Measurements from ENCODE around the gene DYNC1LI1. TPM values are rescaled to one million over a fixed set of nuclear protein-coding genes. Genes with fewer than 3 reads are reported as not detected.

Gene DYNC1LI1
- total RNA-seq, 2 experiments from 2014 or later = 26.9 to 28.3 TPM

- Mint-ChIP-seq H3K36me3 (ENCODE audit: low read depth) (no peaks in the 10 kb centered on the region), H3K27ac (no peak overlapping the region), H3K27me3 (peaks cover 5% of the 10 kb centered on the region), H3K4me1 (peaks cover 3% of the 10 kb centered on the region), H3K4me3 (no peak overlapping the region), H3K9me3 (no peaks in the 10 kb centered on the region)
- DNase-seq = no peak
- POLR2A ChIA-PET = no interaction called here
- CTCF ChIA-PET = interaction anchor here (1.0 kb wide), 1 partner anchor 81 kb away, joined by 3 read pairs; no protein-coding TSS in a partner anchor
Measured at GRCh38 chr3:32508711-32509110, 61.9 kb downstream of the DYNC1LI1 start.

- no peak for DNase-seq
- Mint-ChIP-seq H3K4me3 (no peak overlapping the region), H3K4me1 (peaks cover 14% of the 10 kb centered on the region), H3K27ac (no peak overlapping the region), H3K9me3 (no peaks in the 10 kb centered on the region), H3K36me3 (ENCODE audit: low read depth) (peaks cover 2% of the 10 kb centered on the region), H3K27me3 (peaks cover 5% of the 10 kb centered on the region)
- ChIA-PET CTCF (interaction anchor here (1.1 kb wide), 1 partner anchor 11 kb away, joined by 4 read pairs; no protein-coding TSS in a partner anchor), POLR2A (no interaction called here)
Measured at GRCh38 chr3:32506466-32506865, 64.2 kb downstream of the DYNC1LI1 start.

- H3K36me3 Mint-ChIP-seq (ENCODE audit: low read depth) = peaks cover 10% of the 10 kb centered on the region
- peak overlapping the region; percentile 88 for H3K27ac Mint-ChIP-seq
- DNase-seq = no peak
- ChIA-PET CTCF (no interaction called here), POLR2A (interaction anchor here (0.6 kb wide), 1 partner anchor 11 kb away, joined by 4 read pairs; no protein-coding TSS in a partner anchor)
- H3K4me3 Mint-ChIP-seq = peak overlapping the region; percentile 95
- peaks cover 5% of the 10 kb centered on the region for H3K27me3 Mint-ChIP-seq
- peaks cover 38% of the 10 kb centered on the region for H3K4me1 Mint-ChIP-seq
- no peaks in the 10 kb centered on the region for H3K9me3 Mint-ChIP-seq
Measured at GRCh38 chr3:32502946-32503286, 67.7 kb downstream of the DYNC1LI1 start.

GRCh38 chr3:32502118-32502945 is 68.3 kb downstream of the DYNC1LI1 start, which contains the start of gene CMTM6:
TSS of gene CMTM6 (minus strand) at chr3:32502852. CDS start at chr3:32502745, 107 bp downstream.
- Mint-ChIP-seq H3K36me3 (ENCODE audit: low read depth) (peaks cover 12% of the 10 kb centered on the region), H3K27me3 (peaks cover 5% of the 10 kb centered on the region), H3K4me1 (peaks cover 40% of the 10 kb centered on the region), H3K27ac (peak within 1 kb of the TSS; percentile 91), H3K4me3 (peak within 1 kb of the TSS; percentile 95), H3K9me3 (no peaks in the 10 kb centered on the region)
- ChIA-PET POLR2A (interaction anchor here (0.6 kb wide), 1 partner anchor 12 kb away, joined by 4 read pairs; no protein-coding TSS in a partner anchor), CTCF (interaction anchor here (0.6 to 1.3 kb wide), 3 partner anchors 69 to 870 kb away, joined by 3 to 4 read pairs (median 3); no protein-coding TSS in a partner anchor)
- peak; percentile 79 for DNase-seq

GRCh38 chr3:32501783-32502117 is 68.9 kb downstream of the DYNC1LI1 start:
- H3K4me1 Mint-ChIP-seq = peaks cover 42% of the 10 kb centered on the region
- H3K27me3 Mint-ChIP-seq = peaks cover under 1% of the 10 kb centered on the region
- no peak for DNase-seq
- ChIA-PET POLR2A (no interaction called here), CTCF (interaction anchor here (0.6 to 1.3 kb wide), 3 partner anchors 68 to 871 kb away, joined by 3 to 4 read pairs (median 3); no protein-coding TSS in a partner anchor)
- H3K9me3 Mint-ChIP-seq = no peaks in the 10 kb centered on the region
- H3K27ac Mint-ChIP-seq = peak overlapping the region; percentile 91
- peaks cover 14% of the 10 kb centered on the region for H3K36me3 Mint-ChIP-seq (ENCODE audit: low read depth)
- H3K4me3 Mint-ChIP-seq = peak overlapping the region; percentile 95

- Mint-ChIP-seq H3K36me3 (ENCODE audit: low read depth) (peaks cover 19% of the 10 kb centered on the region), H3K27me3 (no peaks in the 10 kb centered on the region), H3K27ac (peak overlapping the region; percentile 91), H3K4me3 (peak overlapping the region; percentile 95), H3K4me1 (peaks cover 44% of the 10 kb centered on the region), H3K9me3 (no peaks in the 10 kb centered on the region)
- no peak for DNase-seq
- ChIA-PET CTCF (interaction anchor here (0.6 to 1.3 kb wide), 6 partner anchors 12 to 257 kb away, joined by 3 to 5 read pairs (median 4); no protein-coding TSS in a partner anchor), POLR2A (interaction anchor here (0.5 kb wide), 1 partner anchor 21 kb away, joined by 3 read pairs; no protein-coding TSS in a partner anchor)
Measured at GRCh38 chr3:32500880-32501782, 69.5 kb downstream of the DYNC1LI1 start.

GRCh38 chr3:32500231-32500630 is 70.4 kb downstream of the DYNC1LI1 start:
- Mint-ChIP-seq H3K4me3 (peak overlapping the region; percentile 95), H3K36me3 (ENCODE audit: low read depth) (peaks cover 24% of the 10 kb centered on the region), H3K9me3 (no peaks in the 10 kb centered on the region), H3K4me1 (peaks cover 50% of the 10 kb centered on the region), H3K27me3 (no peaks in the 10 kb centered on the region), H3K27ac (no peak overlapping the region)
- ChIA-PET POLR2A (no interaction called here), CTCF (interaction anchor here (0.6 kb wide), 1 partner anchor 329 kb away, joined by 3 read pairs; no protein-coding TSS in a partner anchor)
- DNase-seq = no peak

- Mint-ChIP-seq H3K27ac (no peak overlapping the region), H3K4me1 (peaks cover 53% of the 10 kb centered on the region), H3K36me3 (ENCODE audit: low read depth) (peaks cover 24% of the 10 kb centered on the region), H3K27me3 (no peaks in the 10 kb centered on the region), H3K4me3 (no peak overlapping the region), H3K9me3 (no peaks in the 10 kb centered on the region)
- CTCF ChIA-PET = interaction anchor here (0.6 to 1.7 kb wide), 3 partner anchors 22 to 328 kb away, joined by 3 to 4 read pairs (median 4); no protein-coding TSS in a partner anchor
- DNase-seq = no peak
- POLR2A ChIA-PET = no interaction called here
Measured at GRCh38 chr3:32499585-32499984, 71.1 kb downstream of the DYNC1LI1 start.

GRCh38 chr3:32498992-32499391 is 71.7 kb downstream of the DYNC1LI1 start:
- POLR2A ChIA-PET = no interaction called here
- Mint-ChIP-seq H3K36me3 (ENCODE audit: low read depth) (peaks cover 24% of the 10 kb centered on the region), H3K4me1 (peaks cover 51% of the 10 kb centered on the region), H3K27me3 (no peaks in the 10 kb centered on the region), H3K9me3 (no peaks in the 10 kb centered on the region), H3K27ac (no peak overlapping the region), H3K4me3 (no peak overlapping the region)
- DNase-seq = no peak
- CTCF ChIA-PET = interaction anchor here (1.7 kb wide), 1 partner anchor 30 kb away, joined by 4 read pairs; no protein-coding TSS in a partner anchor

- H3K9me3 Mint-ChIP-seq = no peaks in the 10 kb centered on the region
Measured at GRCh38 chr3:32498252-32498651, 72.4 kb downstream of the DYNC1LI1 start.

GRCh38 chr3:32495609-32496008 is 75.0 kb downstream of the DYNC1LI1 start:
- H3K27me3 Mint-ChIP-seq = no peaks in the 10 kb centered on the region
- no peaks in the 10 kb centered on the region for H3K9me3 Mint-ChIP-seq
- peaks cover 23% of the 10 kb centered on the region for H3K36me3 Mint-ChIP-seq (ENCODE audit: low read depth)
- H3K4me1 Mint-ChIP-seq = peaks cover 33% of the 10 kb centered on the region
- ChIA-PET POLR2A (no interaction called here), CTCF (interaction anchor here (1.0 to 1.3 kb wide), 3 partner anchors 11 to 255 kb away, joined by 3 to 4 read pairs (median 4); no protein-coding TSS in a partner anchor)
- no peak overlapping the region for H3K27ac Mint-ChIP-seq
- H3K4me3 Mint-ChIP-seq = no peak overlapping the region
- no peak for DNase-seq

More at GRCh38 chr3:32498252-32498651, 72.4 kb downstream of the DYNC1LI1 start:
- ChIA-PET POLR2A (no interaction called here), CTCF (interaction anchor here (1.7 kb wide), 1 partner anchor 29 kb away, joined by 4 read pairs; no protein-coding TSS in a partner anchor)
- Mint-ChIP-seq H3K27ac (no peak overlapping the region), H3K36me3 (ENCODE audit: low read depth) (peaks cover 24% of the 10 kb centered on the region), H3K27me3 (no peaks in the 10 kb centered on the region), H3K4me1 (peaks cover 49% of the 10 kb centered on the region), H3K4me3 (no peak overlapping the region)
- DNase-seq = no peak

GRCh38 chr3:32495085-32495484 is 75.6 kb downstream of the DYNC1LI1 start:
- Mint-ChIP-seq H3K4me1 (peaks cover 28% of the 10 kb centered on the region), H3K9me3 (no peaks in the 10 kb centered on the region), H3K36me3 (ENCODE audit: low read depth) (peaks cover 20% of the 10 kb centered on the region), H3K27ac (no peak overlapping the region), H3K27me3 (no peaks in the 10 kb centered on the region), H3K4me3 (no peak overlapping the region)
- DNase-seq = no peak
- CTCF ChIA-PET = interaction anchor here (0.7 to 1.3 kb wide), 2 partner anchors 27 to 1122 kb away, joined by 3 read pairs; no protein-coding TSS in a partner anchor
- POLR2A ChIA-PET = no interaction called here
